ENCODE measurements around the gene MATN1.

The MATN1 gene

GRCh38 chr1:30733493-30733892 lies 10.1 kb upstream of the MATN1 start:
- in situ Hi-C loops (cut with HindIII; ENCODE audit: low sequenced_read_pairs), result no loop called here
- no peak for TF ChIP-seq CTCF (IDR thresholded peaks at IDR 0.05; ENCODE audit: low read depth, low read length, missing control alignments)
- DNase-seq (ENCODE audit: low read depth), result no peak
- H3K4me3 ChIP-seq (ENCODE audit: low read depth, low read length), result no peak overlapping the region

- H3K4me3 ChIP-seq (ENCODE audit: low read depth, low read length), result no peak overlapping the region
- in situ Hi-C loops (cut with HindIII; ENCODE audit: low sequenced_read_pairs), result no loop called here
- TF ChIP-seq CTCF (IDR thresholded peaks at IDR 0.05; ENCODE audit: low read depth, low read length, missing control alignments), result no peak
- peak; percentile 37 for DNase-seq (ENCODE audit: low read depth)
Measured at GRCh38 chr1:30732277-30732996, 9.1 kb upstream of the MATN1 start.

- no peak for DNase-seq (ENCODE audit: low read depth)
- TF ChIP-seq CTCF (IDR thresholded peaks at IDR 0.05; ENCODE audit: low read depth, low read length, missing control alignments), result no peak
- in situ Hi-C loops (cut with HindIII; ENCODE audit: low sequenced_read_pairs), result no loop called here
- H3K4me3 ChIP-seq (ENCODE audit: low read depth, low read length), result no peak overlapping the region
Measured at GRCh38 chr1:30731806-30732276, 8.5 kb upstream of the MATN1 start.

- TF ChIP-seq CTCF (IDR thresholded peaks at IDR 0.05; ENCODE audit: low read depth, low read length, missing control alignments), result no peak
- in situ Hi-C loops (cut with HindIII; ENCODE audit: low sequenced_read_pairs), result no loop called here
- no peak for DNase-seq (ENCODE audit: low read depth)
- H3K4me3 ChIP-seq (ENCODE audit: low read depth, low read length), result no peak overlapping the region
Measured at GRCh38 chr1:30731109-30731805, 7.9 kb upstream of the MATN1 start.

- no peak for TF ChIP-seq CTCF (IDR thresholded peaks at IDR 0.05; ENCODE audit: low read depth, low read length, missing control alignments)
- in situ Hi-C loops (cut with HindIII; ENCODE audit: low sequenced_read_pairs), result no loop called here
- no peak for DNase-seq (ENCODE audit: low read depth)
- no peak overlapping the region for H3K4me3 ChIP-seq (ENCODE audit: low read depth, low read length)
Measured at GRCh38 chr1:30730346-30731108, 7.1 kb upstream of the MATN1 start.

GRCh38 chr1:30729901-30730300 lies 6.5 kb upstream of the MATN1 start:
- H3K4me3 ChIP-seq (ENCODE audit: low read depth, low read length), result no peak overlapping the region
- TF ChIP-seq CTCF (IDR thresholded peaks at IDR 0.05; ENCODE audit: low read depth, low read length, missing control alignments), result no peak
- no peak for DNase-seq (ENCODE audit: low read depth)
- in situ Hi-C loops (cut with HindIII; ENCODE audit: low sequenced_read_pairs), result no loop called here

All from astrocyte of the cerebellum (primary cell).